CD4-positive, alpha-beta T cell treated with Interleukin-21 for 1 hour (primary cell): ENCODE results near the gene UAP1.

ENCODE experiments used
- DNase-seq: peaks from one replicate; pipeline ENCODE4 v3.0.0-alpha.2; 2020

UAP1 gene

GRCh38 chr1:162561616-162562469 is at the start of gene UAP1:
UAP1 (plus strand) TSS chr1:162561722; CDS start chr1:162566069, 4,347 bp downstream.
- DNase-seq = peak; percentile 6

GRCh38 chr1:162527314-162527713 is 34.2 kb upstream of the UAP1 start:
- no peak for DNase-seq

GRCh38 chr1:162530307-162530987 is 31.1 kb upstream of the UAP1 start:
- no peak for DNase-seq

- DNase-seq = no peak
These were observed 30.6 kb upstream of the UAP1 start for GRCh38 chr1:162530988-162531319.

- DNase-seq = no peak
These were observed 26.0 kb upstream of the UAP1 start for GRCh38 chr1:162535501-162535900.

- DNase-seq = no peak
These were observed 25.0 kb upstream of the UAP1 start for GRCh38 chr1:162536511-162536910.

- DNase-seq = no peak
These were observed 24.3 kb upstream of the UAP1 start for GRCh38 chr1:162537216-162537615.

GRCh38 chr1:162538815-162539431 is 22.6 kb upstream of the UAP1 start:
- no peak for DNase-seq

- no peak for DNase-seq
These were observed 19.8 kb upstream of the UAP1 start for GRCh38 chr1:162541619-162542141.

GRCh38 chr1:162543228-162543627 is 18.3 kb upstream of the UAP1 start:
- DNase-seq = no peak

- peak; percentile 33 for DNase-seq
These were observed 13.4 kb upstream of the UAP1 start for GRCh38 chr1:162548170-162548569.

- DNase-seq = no peak
These were observed 12.5 kb upstream of the UAP1 start for GRCh38 chr1:162549001-162549400.

GRCh38 chr1:162550925-162551324 is 10.6 kb upstream of the UAP1 start:
- no peak for DNase-seq

GRCh38 chr1:162551969-162552683 is 9.4 kb upstream of the UAP1 start:
- no peak for DNase-seq

- no peak for DNase-seq
These were observed 8.8 kb upstream of the UAP1 start for GRCh38 chr1:162552684-162553252.

- DNase-seq = no peak
These were observed 7.3 kb upstream of the UAP1 start for GRCh38 chr1:162554258-162554657.

- no peak for DNase-seq
These were observed 4.0 kb upstream of the UAP1 start for GRCh38 chr1:162557536-162557935.

GRCh38 chr1:162560303-162561036 is 1.1 kb upstream of the UAP1 start:
- no peak for DNase-seq

GRCh38 chr1:162561037-162561615 is 396 bp upstream of the UAP1 start:
- DNase-seq = peak; percentile 98

GRCh38 chr1:162562470-162562828 is 927 bp downstream of the UAP1 start:
- DNase-seq = no peak

GRCh38 chr1:162564762-162565218 is 3.3 kb downstream of the UAP1 start:
- no peak for DNase-seq

GRCh38 chr1:162565460-162565859 is 3.9 kb downstream of the UAP1 start:
- DNase-seq = no peak
